Esophagus squamous epithelium (tissue), 4 donors: ENCODE results near the gene AP1G1.

ENCODE experiments used
- CTCF ChIP-seq, 6 experiments: fragments of 450-650 bp in 4 of 6; fragments of 200-600 bp in 2 of 6; sonication (generic) in 2 of 6; IDR thresholded peaks; one replicate each; pipeline ENCODE4 v1.5.1; 2016 to 2019; ENCODE audit warnings: antibody characterized with exemption in 6 of 6, mild to moderate bottlenecking in 4 of 6, moderate library complexity in 4 of 6
- POLR2A ChIP-seq, 4 donors: fragments of 450-650 bp; IDR thresholded peaks; one replicate each; pipeline ENCODE4 v1.6.1; 2017; ENCODE audit warnings: antibody characterized with exemption in 4 of 4, mild to moderate bottlenecking in 4 of 4, moderate library complexity in 3 of 4

DNA sequence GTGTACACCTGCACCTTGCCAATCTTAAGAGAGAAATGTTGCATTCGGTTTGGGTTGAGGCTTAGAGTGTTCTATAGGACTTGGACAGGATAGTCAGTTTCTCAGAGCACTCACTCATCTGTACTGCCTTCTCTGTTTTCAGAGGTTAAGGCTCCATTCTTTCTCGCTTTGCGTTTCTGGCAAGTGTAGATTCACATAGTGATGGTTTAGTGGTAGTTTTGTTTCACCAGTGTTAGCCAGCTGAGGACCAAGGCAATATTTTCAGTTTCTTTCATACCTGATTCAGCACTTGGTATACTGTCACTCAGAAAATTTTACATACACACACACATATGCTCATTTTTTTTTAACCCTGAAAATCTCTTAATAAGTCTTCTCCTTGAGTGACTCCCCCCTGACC is 38.5 kb upstream of the AP1G1 start:
- TF ChIP-seq POLR2A (IDR thresholded peaks at IDR 0.05) (no peak), CTCF (IDR thresholded peaks at IDR 0.05) (no peak)
